GM21786 (cell line): Measurements from ENCODE around the gene MACROD2.
"Not testable (repeated sequence)": the region's sequence is repeated elsewhere in the genome, so short reads cannot be mapped to it uniquely, and the experiment has no call there.

ENCODE experiments used
- ATAC-seq: cut with Tn5 transposase; IDR thresholded peaks from one replicate; pipeline ENCODE4 v1.9.1; 2021; ENCODE audit not compliant: unreplicated experiment

Gene MACROD2

GRCh38 chr20:15528391-15529111, 1533.2 kb downstream of the MACROD2 start:
- no peak for ATAC-seq

GRCh38 chr20:15535863-15536262, 1540.5 kb downstream of the MACROD2 start:
- ATAC-seq: no peak

DNA sequence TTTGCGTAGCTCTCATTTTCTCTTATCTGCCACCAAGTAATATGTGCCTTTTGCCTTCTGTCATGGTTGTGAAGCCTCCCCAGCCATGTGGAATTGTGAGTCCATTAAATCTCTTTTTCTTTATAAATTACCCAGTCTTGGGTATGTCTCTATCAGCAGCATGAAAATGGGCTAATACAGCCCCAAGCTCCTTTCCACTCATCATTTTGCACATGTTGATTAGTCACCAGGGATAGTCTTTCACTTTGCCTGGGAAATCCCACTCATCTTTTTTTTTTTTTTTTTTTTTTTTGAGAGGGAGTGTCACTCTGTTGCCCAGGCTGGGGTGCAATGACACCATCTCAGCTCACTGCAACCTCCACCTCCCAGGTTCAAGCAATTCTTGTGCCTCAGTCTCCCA, 1541.9 kb downstream of the MACROD2 start:
- ATAC-seq: not testable (repeated sequence)

DNA sequence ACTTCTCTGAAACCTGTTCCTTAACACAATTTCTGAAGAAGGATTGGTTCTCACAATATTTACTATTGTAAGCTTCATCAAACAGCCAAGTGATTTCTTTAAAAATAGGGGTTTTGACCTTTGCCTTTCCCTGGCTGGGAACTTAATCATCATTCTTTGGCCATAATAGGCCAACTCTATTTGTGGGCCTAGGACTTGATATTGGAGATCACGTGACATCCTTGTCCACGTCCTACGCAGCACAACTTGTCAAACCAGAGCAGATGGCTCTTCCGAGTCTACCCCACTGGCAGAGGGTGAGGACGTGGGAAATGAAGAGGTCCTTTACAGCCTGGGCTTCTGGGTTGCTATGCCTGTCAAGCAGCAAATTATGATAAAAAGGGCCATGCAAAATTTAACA, 1547.3 kb downstream of the MACROD2 start:
- no peak for ATAC-seq

DNA sequence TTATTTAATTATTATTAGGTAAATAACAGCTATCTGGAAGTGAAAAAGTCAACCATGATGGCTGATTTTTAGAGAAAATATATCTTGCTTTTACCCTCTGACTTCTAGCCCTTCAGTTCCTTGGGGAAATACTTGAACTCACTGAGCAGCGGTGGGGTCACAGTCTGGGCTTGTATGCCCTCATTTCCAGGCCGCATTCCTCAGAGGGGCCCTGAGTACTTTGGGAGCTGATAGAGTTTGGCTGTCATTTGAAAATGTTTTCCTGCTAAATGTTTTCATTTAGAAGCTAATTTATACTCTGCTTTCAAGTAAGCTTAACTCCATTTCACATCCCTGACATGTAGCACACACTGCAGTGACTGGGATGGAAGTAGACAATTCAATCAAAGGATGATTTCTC, 1549.4 kb downstream of the MACROD2 start:
- no peak for ATAC-seq

GRCh38 chr20:15546525-15547023, 1551.3 kb downstream of the MACROD2 start:
- no peak for ATAC-seq

- no peak for ATAC-seq
These were observed 1551.8 kb downstream of the MACROD2 start for GRCh38 chr20:15547119-15547518.

- no peak for ATAC-seq
These were observed 1555.0 kb downstream of the MACROD2 start for GRCh38 chr20:15550116-15550870.

GRCh38 chr20:15555913-15556312, 1560.6 kb downstream of the MACROD2 start:
- ATAC-seq: no peak

GRCh38 chr20:15556869-15557268, 1561.6 kb downstream of the MACROD2 start:
- no peak for ATAC-seq

GRCh38 chr20:15561070-15561569, 1565.8 kb downstream of the MACROD2 start:
- ATAC-seq: no peak

GRCh38 chr20:15561707-15562404, 1566.5 kb downstream of the MACROD2 start:
- no peak for ATAC-seq

DNA sequence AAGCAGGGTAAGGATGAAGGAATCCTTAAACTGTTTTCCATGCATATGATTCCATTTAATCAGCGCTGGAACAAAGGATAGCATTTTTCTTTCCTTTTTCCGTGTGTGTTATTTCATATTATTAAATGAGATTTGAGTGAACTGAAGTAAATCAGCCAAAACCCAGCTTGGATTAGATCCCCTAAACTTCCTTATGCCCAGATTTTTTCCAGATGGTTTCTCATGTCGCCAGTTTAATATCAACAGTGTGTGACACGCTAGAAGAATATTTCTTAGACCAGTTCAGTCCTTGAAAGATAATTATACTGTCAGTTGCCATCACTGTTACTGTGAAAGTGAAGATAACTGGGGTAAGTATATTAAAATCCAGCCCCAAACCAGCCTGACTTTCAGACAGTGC, 1568.5 kb downstream of the MACROD2 start:
- no peak for ATAC-seq

- ATAC-seq: no peak
These were observed 1569.7 kb downstream of the MACROD2 start for GRCh38 chr20:15564981-15565380.

GRCh38 chr20:15565786-15566185, 1570.5 kb downstream of the MACROD2 start:
- no peak for ATAC-seq

- no peak for ATAC-seq
These were observed 1571.9 kb downstream of the MACROD2 start for GRCh38 chr20:15567219-15567618.

- ATAC-seq: no peak
These were observed 1574.8 kb downstream of the MACROD2 start for GRCh38 chr20:15570156-15570555.

DNA sequence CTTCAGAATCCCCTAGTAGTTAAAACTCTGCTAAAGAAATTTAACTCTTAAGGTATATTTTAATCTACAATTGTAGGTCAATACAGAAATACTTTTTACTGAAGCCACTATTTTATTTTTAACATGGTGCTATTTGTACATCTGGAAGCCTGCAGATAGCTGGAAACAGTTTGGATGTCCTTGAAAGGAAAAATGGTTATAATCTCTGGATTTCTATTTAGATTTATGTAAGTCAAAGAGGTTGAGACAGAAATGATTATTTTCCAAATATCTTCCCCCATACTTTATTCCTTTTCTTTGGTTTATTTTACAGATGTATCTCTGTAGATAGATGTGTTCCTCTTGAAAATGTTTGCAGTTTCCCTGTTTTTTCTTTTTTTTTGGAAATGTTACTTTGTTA, 1575.7 kb downstream of the MACROD2 start:
- ATAC-seq: no peak

GRCh38 chr20:15575255-15575654, 1579.9 kb downstream of the MACROD2 start:
- ATAC-seq: no peak

- no peak for ATAC-seq
These were observed 1581.1 kb downstream of the MACROD2 start for GRCh38 chr20:15576411-15576810.

GRCh38 chr20:15578113-15578512, 1582.8 kb downstream of the MACROD2 start:
- ATAC-seq: no peak
